ENCODE results near the gene WDR11.

DNA sequence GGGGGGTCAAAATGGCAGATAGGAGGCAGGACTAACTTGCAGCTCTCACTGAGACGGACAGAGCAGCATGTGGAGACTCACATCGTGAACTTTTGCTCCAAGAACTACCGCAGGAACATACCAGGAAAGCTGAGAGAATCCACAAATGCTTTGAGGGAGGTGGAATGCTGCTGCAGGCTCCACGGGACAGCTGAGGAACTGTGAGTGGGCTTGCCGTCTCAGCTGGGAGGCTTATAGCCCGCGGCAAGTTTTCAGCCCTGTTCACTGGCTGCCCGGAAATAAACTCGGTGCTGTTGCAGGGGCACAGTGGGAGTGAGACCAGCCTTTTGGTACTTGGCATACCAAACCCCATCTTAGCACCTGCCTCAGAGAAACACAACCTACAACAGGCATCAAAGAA lies 19.1 kb upstream of the WDR11 start:
- TF ChIP-seq POLR2A (IDR thresholded peaks at IDR 0.05) (no peak), EP300 (IDR thresholded peaks at IDR 0.05) (no peak)
- TF ChIP-seq, protein P1, sequence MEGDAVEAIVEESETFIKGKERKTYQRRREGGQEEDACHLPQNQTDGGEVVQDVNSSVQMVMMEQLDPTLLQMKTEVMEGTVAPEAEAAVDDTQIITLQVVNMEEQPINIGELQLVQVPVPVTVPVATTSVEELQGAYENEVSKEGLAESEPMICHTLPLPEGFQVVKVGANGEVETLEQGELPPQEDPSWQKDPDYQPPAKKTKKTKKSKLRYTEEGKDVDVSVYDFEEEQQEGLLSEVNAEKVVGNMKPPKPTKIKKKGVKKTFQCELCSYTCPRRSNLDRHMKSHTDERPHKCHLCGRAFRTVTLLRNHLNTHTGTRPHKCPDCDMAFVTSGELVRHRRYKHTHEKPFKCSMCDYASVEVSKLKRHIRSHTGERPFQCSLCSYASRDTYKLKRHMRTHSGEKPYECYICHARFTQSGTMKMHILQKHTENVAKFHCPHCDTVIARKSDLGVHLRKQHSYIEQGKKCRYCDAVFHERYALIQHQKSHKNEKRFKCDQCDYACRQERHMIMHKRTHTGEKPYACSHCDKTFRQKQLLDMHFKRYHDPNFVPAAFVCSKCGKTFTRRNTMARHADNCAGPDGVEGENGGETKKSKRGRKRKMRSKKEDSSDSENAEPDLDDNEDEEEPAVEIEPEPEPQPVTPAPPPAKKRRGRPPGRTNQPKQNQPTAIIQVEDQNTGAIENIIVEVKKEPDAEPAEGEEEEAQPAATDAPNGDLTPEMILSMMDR (IDR thresholded peaks at IDR 0.05) = no peak

All from tibial nerve (tissue), 4 donors.